ENCODE results near the gene SMARCA4.
"Not testable (repeated sequence)": the region's sequence is repeated elsewhere in the genome, so short reads cannot be mapped to it uniquely, and the experiment has no call there.

SMARCA4 gene

GRCh38 chr19:11069561-11069960, 108.7 kb downstream of the SMARCA4 start:
- DNase-seq (ENCODE audit: low spot score) = no peak

GRCh38 chr19:11070123-11070522, 109.3 kb downstream of the SMARCA4 start:
- no peak for DNase-seq (ENCODE audit: low spot score)

- no peak for DNase-seq (ENCODE audit: low spot score)
These were observed 112.7 kb downstream of the SMARCA4 start for GRCh38 chr19:11073568-11073967.

- not testable (repeated sequence) for DNase-seq (ENCODE audit: low spot score)
These were observed 116.0 kb downstream of the SMARCA4 start for GRCh38 chr19:11076792-11077191.

- no peak for DNase-seq (ENCODE audit: low spot score)
These were observed 118.1 kb downstream of the SMARCA4 start for GRCh38 chr19:11078893-11079292.

- no peak for DNase-seq (ENCODE audit: low spot score)
These were observed 119.2 kb downstream of the SMARCA4 start for GRCh38 chr19:11079999-11080398.

GRCh38 chr19:11087870-11088505, 127.2 kb downstream of the SMARCA4 start:
- no peak for DNase-seq (ENCODE audit: low spot score)

GRCh38 chr19:11088506-11089253, 127.8 kb downstream of the SMARCA4 start:
- no peak for DNase-seq (ENCODE audit: low spot score)

- DNase-seq (ENCODE audit: low spot score) = peak; percentile 87
These were observed 128.6 kb downstream of the SMARCA4 start, which contains the start of gene LDLR for GRCh38 chr19:11089254-11090013. Gene LDLR (plus strand): TSS chr19:11089463. CDS start chr19:11089549, 86 bp downstream.

GRCh38 chr19:11090014-11090263, 129.1 kb downstream of the SMARCA4 start:
- DNase-seq (ENCODE audit: low spot score) = not testable (repeated sequence)

GRCh38 chr19:11090264-11090996, 129.6 kb downstream of the SMARCA4 start:
- peak; percentile 92 for DNase-seq (ENCODE audit: low spot score)

GRCh38 chr19:11090997-11091702, 130.3 kb downstream of the SMARCA4 start:
- no peak for DNase-seq (ENCODE audit: low spot score)

GRCh38 chr19:11091703-11092153, 130.9 kb downstream of the SMARCA4 start:
- DNase-seq (ENCODE audit: low spot score) = peak; percentile 57

- DNase-seq (ENCODE audit: low spot score) = peak; percentile 77
These were observed 131.3 kb downstream of the SMARCA4 start for GRCh38 chr19:11092181-11092538.

- no peak for DNase-seq (ENCODE audit: low spot score)
These were observed 132.9 kb downstream of the SMARCA4 start for GRCh38 chr19:11093689-11094238.

- no peak for DNase-seq (ENCODE audit: low spot score)
These were observed 133.7 kb downstream of the SMARCA4 start for GRCh38 chr19:11094520-11094894.

- no peak for DNase-seq (ENCODE audit: low spot score)
These were observed 135.5 kb downstream of the SMARCA4 start for GRCh38 chr19:11096210-11096841.

- not testable (repeated sequence) for DNase-seq (ENCODE audit: low spot score)
These were observed 136.5 kb downstream of the SMARCA4 start for GRCh38 chr19:11097367-11097766.

- no peak for DNase-seq (ENCODE audit: low spot score)
These were observed 137.5 kb downstream of the SMARCA4 start for GRCh38 chr19:11098327-11098726.

- DNase-seq (ENCODE audit: low spot score) = no peak
These were observed 138.0 kb downstream of the SMARCA4 start for GRCh38 chr19:11098861-11099260.

GRCh38 chr19:11100049-11100448, 139.2 kb downstream of the SMARCA4 start:
- no peak for DNase-seq (ENCODE audit: low spot score)
